Ishikawa (cell line): ENCODE data around the gene C10orf105.
A peak's percentile ranks its signal among the peaks of the same experiment; 100 is the strongest.

Source experiments
- CEBPB ChIP-seq: IDR thresholded peaks from 2 replicates; pipeline ENCODE4 v1.6.1; 2012
- CREB1 ChIP-seq: IDR thresholded peaks from 2 replicates; pipeline ENCODE4 v1.6.1; 2012; ENCODE audit warnings: low read depth
- EP300 ChIP-seq: IDR thresholded peaks from 2 replicates; pipeline ENCODE4 v1.6.1; 2012; ENCODE audit warnings: borderline replicate concordance
- FOXM1 ChIP-seq: IDR thresholded peaks from 2 replicates; pipeline ENCODE4 v1.6.1; 2012; ENCODE audit warnings: low read depth, borderline replicate concordance
- MAX ChIP-seq: IDR thresholded peaks from 2 replicates; pipeline ENCODE4 v1.6.1; 2012
- NFIC ChIP-seq: IDR thresholded peaks from 2 replicates; pipeline ENCODE4 v1.6.1; 2012
- REST ChIP-seq: IDR thresholded peaks from 2 replicates; pipeline ENCODE4 v1.6.1; 2012; ENCODE audit warnings: low read depth, mild to moderate bottlenecking
- TAF1 ChIP-seq: IDR thresholded peaks from 2 replicates; pipeline ENCODE4 v1.6.1; 2012; ENCODE audit warnings: low read depth, mild to moderate bottlenecking
- TEAD4 ChIP-seq: IDR thresholded peaks from 2 replicates; pipeline ENCODE4 v1.6.1; 2012
- YY1 ChIP-seq: IDR thresholded peaks from 2 replicates; pipeline ENCODE4 v1.6.1; 2012; ENCODE audit warnings: low read depth
- ZBTB7A ChIP-seq: IDR thresholded peaks from 2 replicates; pipeline ENCODE4 v1.6.1; 2012; ENCODE audit warnings: low read depth

DNA sequence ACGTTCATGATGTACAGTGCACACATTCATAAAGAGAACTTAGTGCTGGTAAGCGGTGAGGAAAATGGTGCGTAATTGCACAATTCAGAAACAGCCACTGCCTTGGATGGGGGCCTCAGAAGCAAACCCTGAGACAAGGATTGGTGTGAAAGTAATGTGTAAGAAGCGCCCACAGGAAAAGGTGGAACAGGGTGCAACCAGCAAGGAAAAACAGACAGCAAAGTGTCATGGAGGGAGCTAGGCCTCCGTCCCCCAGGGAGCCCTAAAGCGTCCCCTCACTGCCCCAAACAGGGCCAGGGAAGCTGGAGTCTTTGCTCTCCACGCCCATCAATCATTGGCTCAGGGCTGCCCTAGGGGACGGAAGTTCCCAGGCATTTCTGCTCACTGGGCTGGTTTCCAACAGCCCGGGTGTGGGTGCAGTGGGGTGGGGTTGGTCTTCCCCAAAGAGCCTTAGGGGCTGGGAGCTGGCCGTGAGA is 9.6 kb upstream of the C10orf105 start:
- TF ChIP-seq CREB1: no peak
- TF ChIP-seq REST: no peak
- no peak for TF ChIP-seq FOXM1
- TF ChIP-seq EP300: peak; percentile 49; the same call in 1 of the 2 replicates
- peak; percentile 79 for TF ChIP-seq NFIC
- TF ChIP-seq TAF1: no peak
- no peak for TF ChIP-seq ZBTB7A
- no peak for TF ChIP-seq MAX
- TF ChIP-seq YY1: no peak
- TF ChIP-seq TEAD4: peak; percentile 42; the same call in 1 of the 2 replicates
- no peak for TF ChIP-seq CEBPB
